Lung (tissue), 12 donors: ENCODE results near the gene CASP1. TPM values are rescaled to one million over a fixed set of nuclear protein-coding genes. Genes with fewer than 3 reads are reported as not detected.

Experiments
- ATAC-seq: fragments of 200-7000 bp; cut with Tn5 transposase; one replicate; pipeline ENCODE4 v1.9.1; 2020; ENCODE audit warnings: moderate number of reproducible peaks; ENCODE audit not compliant: insufficient read depth, low FRiP score
- DNase-seq, 3 donors: peaks; one replicate each; pipeline ENCODE4 v3.0.0-alpha.2; 2013 to 2017
- H3K27ac ChIP-seq, 2 donors: one replicate each; pipeline ENCODE4 v1.5.1; 2013; ENCODE audit warnings: mild to moderate bottlenecking in 2 of 2, moderate library complexity in 2 of 2, control low read depth in 1 of 2, inconsistent platforms in 1 of 2, low read depth in 1 of 2, low read length in 1 of 2
- H3K27me3 ChIP-seq, 3 donors: one replicate each; pipeline ENCODE4 v1.5.1; 2013; ENCODE audit warnings: low read length in 2 of 3; ENCODE audit not compliant: control insufficient read depth in 3 of 3, insufficient read depth in 3 of 3
- H3K36me3 ChIP-seq, 4 donors: one replicate each; pipeline ENCODE4 v1.5.1; 2013; ENCODE audit warnings: low read length in 4 of 4, mild to moderate bottlenecking in 1 of 4, moderate library complexity in 1 of 4; ENCODE audit not compliant: control insufficient read depth in 4 of 4, insufficient read depth in 4 of 4
- H3K4me1 ChIP-seq, 5 donors: one replicate each; pipeline ENCODE4 v1.5.1; 2013; ENCODE audit warnings: low read length in 5 of 5, mild to moderate bottlenecking in 2 of 5, moderate library complexity in 1 of 5; ENCODE audit not compliant: control insufficient read depth in 5 of 5, insufficient read depth in 5 of 5
- H3K4me3 ChIP-seq: one replicate; pipeline ENCODE4 v1.5.1; 2013; ENCODE audit warnings: mild to moderate bottlenecking, control low read depth, moderate library complexity
- H3K9ac ChIP-seq, 2 donors: one replicate each; pipeline ENCODE4 v1.5.1; 2013; ENCODE audit warnings: low read length in 2 of 2, control low read depth in 1 of 2; ENCODE audit not compliant: insufficient read depth in 1 of 2
- H3K9me3 ChIP-seq, 4 donors: one replicate each; pipeline ENCODE4 v1.5.1; 2013; ENCODE audit warnings: low read length in 3 of 4, mild to moderate bottlenecking in 1 of 4, moderate library complexity in 1 of 4; ENCODE audit not compliant: control insufficient read depth in 4 of 4, insufficient read depth in 3 of 4
- CTCF ChIP-seq: IDR thresholded peaks from 2 replicates; pipeline ENCODE4 v1.5.1; 2012; ENCODE audit warnings: mild to moderate bottlenecking; ENCODE audit errors: control extremely low read depth, extremely low read depth
- WGBS, 2 donors: extraction: QIAGEN DNeasy Blood & Tissue Kit; methylation state at CpG; one replicate each; pipeline ENCODE4 v1.1.7; 2013; 5-methylcytosine and 5-hydroxymethylcytosine counted together
- polyA plus RNA-seq, 2 donors: library from polyadenylated mRNA; stranded (reverse); fragments of 200-250 nt; gene quantifications; one replicate each; pipeline ENCODE4 v1.2.1, GENCODE V29; 2013
- total RNA-seq, 2 donors: library from RNA; depleted of rRNA in 1 of 2; stranded (reverse); fragments of >200 nt in 1 of 2; gene quantifications; one replicate each; pipeline ENCODE4 v1.2.1, GENCODE V29; 2014 to 2021
- donor health status: control.
- donor health status: control.
- donor health status: Bipolar disorder and iron deficiency.
- donor health status: healthy.
- donor health status: DM: yes; HTN: yes; CAD: no.

Gene CASP1
- total and polyA plus RNA-seq, 4 donors: 30.2 to 115 (median 44.6) TPM

- DNase-seq: no peak
- Histone ChIP-seq H3K36me3 (peaks cover 3 to 10% (median 9%) of the 10 kb centered on the region in 4 donors), H3K4me1 (no peaks in the 10 kb centered on the region), H3K9me3 (no peaks in the 10 kb centered on the region), H3K4me3 (no peak overlapping the region), H3K27ac (no peak overlapping the region), H3K9ac (no peak overlapping the region), H3K27me3 (no peaks in the 10 kb centered on the region)
- ATAC-seq: no peak
- whole genome bisulfite sequencing, 2 donors: 65 to 79% methylated on average over 1 of the region's 1 CpG
- no peak for TF ChIP-seq CTCF
These were observed 10.6 kb downstream of the CASP1 start for GRCh38 chr11:105024394-105024793.

GRCh38 chr11:105023003-105023402 lies 11.9 kb downstream of the CASP1 start, which contains the start of gene CASP5:
Gene CASP5 (minus strand): TSS chr11:105023168. CDS start chr11:105023136, 32 bp downstream.
- H3K9ac ChIP-seq: no peak within 1 kb of the TSS
- no peaks in the 10 kb centered on the region for H3K9me3 ChIP-seq
- TF ChIP-seq CTCF: no peak
- peaks cover 3 to 9% (median 4%) of the 10 kb centered on the region in 4 donors for H3K36me3 ChIP-seq
- no peaks in the 10 kb centered on the region for H3K4me1 ChIP-seq
- DNase-seq (no peak), ATAC-seq (no peak)
- no peak within 1 kb of the TSS for H3K27ac ChIP-seq
- no peaks in the 10 kb centered on the region for H3K27me3 ChIP-seq
- no peak within 1 kb of the TSS for H3K4me3 ChIP-seq

GRCh38 chr11:105022527-105022926 lies 12.4 kb downstream of the CASP1 start:
- H3K27ac ChIP-seq: no peak overlapping the region
- no peaks in the 10 kb centered on the region for H3K27me3 ChIP-seq
- H3K36me3 ChIP-seq: peaks cover 2 to 9% (median 4%) of the 10 kb centered on the region in 4 donors
- WGBS, 2 donors: 40 to 49% methylated on average over 2 of the region's 2 CpGs
- no peaks in the 10 kb centered on the region for H3K9me3 ChIP-seq
- no peak for TF ChIP-seq CTCF
- ATAC-seq (no peak), DNase-seq (no peak)
- H3K9ac ChIP-seq: no peak overlapping the region
- no peak overlapping the region for H3K4me3 ChIP-seq
- no peaks in the 10 kb centered on the region for H3K4me1 ChIP-seq

- Histone ChIP-seq H3K4me3 (no peak overlapping the region), H3K9ac (no peak overlapping the region), H3K27ac (no peak overlapping the region), H3K9me3 (no peaks in the 10 kb centered on the region), H3K36me3 (no peaks in the 10 kb centered on the region), H3K27me3 (no peaks in the 10 kb centered on the region), H3K4me1 (peaks cover 0 to 2% (median 0%) of the 10 kb centered on the region in 5 donors)
- ATAC-seq (no peak), DNase-seq (no peak)
- no peak for TF ChIP-seq CTCF
These were observed 27.5 kb downstream of the CASP1 start for GRCh38 chr11:105007463-105007862.
